ENCODE measurements around the gene BMPR1B.

BMPR1B gene

DNA sequence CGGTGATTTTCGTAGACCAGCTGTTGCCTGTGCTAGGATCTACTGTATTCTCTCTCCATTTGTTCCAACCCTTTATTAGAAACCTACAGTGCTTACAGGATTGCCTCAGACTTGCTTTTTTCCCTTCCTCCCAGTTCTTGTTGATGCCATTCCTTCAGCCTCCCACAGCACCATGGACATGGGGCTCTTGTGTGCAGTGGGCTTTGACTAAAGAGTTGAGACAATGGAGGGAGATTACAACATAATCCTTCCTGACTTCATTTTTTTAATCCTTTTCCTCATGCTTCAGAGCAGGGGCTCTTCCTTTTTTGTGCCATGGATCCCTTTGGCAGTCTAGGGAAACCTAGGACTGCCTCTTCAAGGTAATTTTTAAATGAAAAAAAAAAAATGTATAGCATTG, 92.1 kb downstream of the BMPR1B start:
- no peaks in the 10 kb centered on the region for H3K4me1 ChIP-seq (ENCODE audit: control insufficient read depth, insufficient read depth, low read length, poor library complexity, severe bottlenecking)
- no peaks in the 10 kb centered on the region for H3K9me3 ChIP-seq (ENCODE audit: control insufficient read depth, low read length)
- no peak for DNase-seq
- H3K36me3 ChIP-seq (ENCODE audit: control insufficient read depth, insufficient read depth, low read length), result no peaks in the 10 kb centered on the region
- H3K27ac ChIP-seq (ENCODE audit: insufficient read depth, low read length, poor library complexity, severe bottlenecking), result no peak overlapping the region
- no peak overlapping the region for H3K4me3 ChIP-seq (ENCODE audit: insufficient read depth, low read depth, low read length, poor library complexity, severe bottlenecking)
- H3K27me3 ChIP-seq (replicated peaks; ENCODE audit: control insufficient read depth, insufficient read depth, low read length, poor library complexity, severe bottlenecking), result no peaks in the 10 kb centered on the region

DNA sequence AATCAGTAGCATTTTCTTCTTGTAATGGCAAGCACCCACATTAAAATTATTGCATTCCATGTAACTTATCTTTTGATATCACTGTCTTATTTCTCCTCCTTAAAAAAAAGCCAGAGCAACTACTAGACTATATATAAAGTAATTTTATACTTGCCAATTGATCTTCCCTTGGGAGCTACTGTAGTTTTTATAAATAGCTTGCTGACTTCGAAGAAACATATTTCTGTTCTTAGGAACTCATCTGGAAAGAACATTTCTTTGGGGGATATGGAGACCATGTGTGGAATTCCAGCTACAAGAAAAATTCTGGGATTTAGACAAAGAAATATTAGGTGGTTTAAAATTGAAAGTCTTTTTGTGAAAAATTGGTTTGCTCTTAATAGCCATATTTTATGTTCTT, 94.9 kb downstream of the BMPR1B start:
- no peaks in the 10 kb centered on the region for H3K9me3 ChIP-seq (ENCODE audit: control insufficient read depth, low read length)
- no peaks in the 10 kb centered on the region for H3K36me3 ChIP-seq (ENCODE audit: control insufficient read depth, insufficient read depth, low read length)
- no peak overlapping the region for H3K27ac ChIP-seq (ENCODE audit: insufficient read depth, low read length, poor library complexity, severe bottlenecking)
- H3K4me3 ChIP-seq (ENCODE audit: insufficient read depth, low read depth, low read length, poor library complexity, severe bottlenecking), result no peak overlapping the region
- no peaks in the 10 kb centered on the region for H3K27me3 ChIP-seq (replicated peaks; ENCODE audit: control insufficient read depth, insufficient read depth, low read length, poor library complexity, severe bottlenecking)
- DNase-seq, result no peak
- no peaks in the 10 kb centered on the region for H3K4me1 ChIP-seq (ENCODE audit: control insufficient read depth, insufficient read depth, low read length, poor library complexity, severe bottlenecking)

DNA sequence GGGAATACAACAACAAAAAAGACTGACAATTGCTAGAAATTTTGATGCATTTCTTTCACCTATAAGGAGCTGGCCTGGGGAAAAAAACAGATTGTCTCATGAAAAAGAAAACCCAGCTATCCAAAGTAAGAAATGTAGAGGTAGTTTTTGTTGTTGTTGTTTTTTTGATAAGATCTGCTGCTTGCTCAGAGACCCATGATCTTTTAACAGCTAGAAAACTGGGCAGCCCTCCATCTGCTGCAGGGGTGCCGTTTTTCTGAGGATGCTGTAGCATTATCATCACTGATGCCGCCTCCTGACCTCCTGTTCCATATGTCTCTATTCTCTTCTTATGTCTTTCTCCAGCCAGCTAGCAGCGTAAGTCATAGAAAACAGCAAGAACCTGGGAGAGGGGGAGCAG, 98.3 kb downstream of the BMPR1B start:
- no peaks in the 10 kb centered on the region for H3K36me3 ChIP-seq (ENCODE audit: control insufficient read depth, insufficient read depth, low read length)
- H3K27me3 ChIP-seq (replicated peaks; ENCODE audit: control insufficient read depth, insufficient read depth, low read length, poor library complexity, severe bottlenecking), result no peaks in the 10 kb centered on the region
- no peaks in the 10 kb centered on the region for H3K9me3 ChIP-seq (ENCODE audit: control insufficient read depth, low read length)
- no peak overlapping the region for H3K4me3 ChIP-seq (ENCODE audit: insufficient read depth, low read depth, low read length, poor library complexity, severe bottlenecking)
- H3K4me1 ChIP-seq (ENCODE audit: control insufficient read depth, insufficient read depth, low read length, poor library complexity, severe bottlenecking), result no peaks in the 10 kb centered on the region
- DNase-seq, result no peak
- H3K27ac ChIP-seq (ENCODE audit: insufficient read depth, low read length, poor library complexity, severe bottlenecking), result no peak overlapping the region

DNA sequence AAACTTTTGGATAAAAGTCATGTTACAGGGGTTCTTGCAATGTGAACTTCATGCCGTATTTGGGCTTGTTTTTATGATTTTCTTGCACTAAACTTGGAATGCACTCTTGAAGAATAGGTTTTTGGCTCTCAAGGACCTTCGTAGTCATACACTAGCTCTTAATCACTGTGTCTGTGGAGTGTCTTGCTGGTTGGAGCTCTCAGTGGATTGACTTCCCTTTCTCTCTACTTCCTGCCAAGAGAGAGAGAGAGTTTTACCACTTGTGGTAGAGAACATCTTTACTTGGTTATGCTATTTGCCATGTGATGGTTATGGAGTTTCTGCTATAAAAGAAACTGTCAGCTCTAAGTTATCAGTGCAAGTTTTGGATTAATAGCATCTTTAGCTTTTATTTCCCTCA, 112.4 kb downstream of the BMPR1B start:
- Histone ChIP-seq H3K9me3 (ENCODE audit: control insufficient read depth, low read length) (no peaks in the 10 kb centered on the region), H3K4me3 (ENCODE audit: insufficient read depth, low read depth, low read length, poor library complexity, severe bottlenecking) (no peak overlapping the region), H3K27me3 (replicated peaks; ENCODE audit: control insufficient read depth, insufficient read depth, low read length, poor library complexity, severe bottlenecking) (no peaks in the 10 kb centered on the region), H3K27ac (ENCODE audit: insufficient read depth, low read length, poor library complexity, severe bottlenecking) (no peak overlapping the region), H3K4me1 (ENCODE audit: control insufficient read depth, insufficient read depth, low read length, poor library complexity, severe bottlenecking) (no peaks in the 10 kb centered on the region), H3K36me3 (ENCODE audit: control insufficient read depth, insufficient read depth, low read length) (no peaks in the 10 kb centered on the region)
- DNase-seq, result no peak

DNA sequence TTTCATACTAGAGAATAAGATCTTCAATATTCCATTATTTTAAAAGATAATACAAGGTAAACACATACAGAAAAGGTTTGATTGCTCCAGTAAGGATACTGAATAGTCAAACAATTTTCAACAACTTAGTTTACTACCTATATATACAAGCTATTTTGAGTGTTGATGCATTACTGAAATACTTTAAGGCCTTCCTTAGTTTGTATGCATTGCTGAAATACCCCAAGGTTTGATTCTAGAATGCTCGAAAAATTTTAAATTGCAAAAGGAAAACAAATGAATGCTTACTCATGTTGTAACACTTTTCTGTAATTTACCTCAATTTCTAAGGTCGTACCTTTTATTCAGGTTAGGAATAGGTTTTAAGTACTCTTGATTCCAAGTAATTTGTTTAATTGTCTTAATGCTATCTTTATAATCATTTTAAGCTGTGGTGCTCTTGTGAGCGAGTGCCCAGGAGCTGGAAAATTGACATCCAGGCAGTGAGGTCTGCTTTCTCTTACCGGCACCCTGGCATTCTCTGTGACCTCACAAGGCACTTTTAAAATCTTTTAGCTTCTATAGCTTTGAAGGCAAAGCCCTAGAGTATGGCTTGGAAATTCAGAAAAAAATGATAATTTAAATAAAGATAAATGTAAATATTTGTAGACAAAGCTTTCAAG, 114.0 kb downstream of the BMPR1B start:
- Histone ChIP-seq H3K9me3 (ENCODE audit: control insufficient read depth, low read length) (no peaks in the 10 kb centered on the region), H3K4me3 (ENCODE audit: insufficient read depth, low read depth, low read length, poor library complexity, severe bottlenecking) (no peak overlapping the region), H3K27me3 (replicated peaks; ENCODE audit: control insufficient read depth, insufficient read depth, low read length, poor library complexity, severe bottlenecking) (no peaks in the 10 kb centered on the region), H3K36me3 (ENCODE audit: control insufficient read depth, insufficient read depth, low read length) (no peaks in the 10 kb centered on the region), H3K27ac (ENCODE audit: insufficient read depth, low read length, poor library complexity, severe bottlenecking) (no peak overlapping the region), H3K4me1 (ENCODE audit: control insufficient read depth, insufficient read depth, low read length, poor library complexity, severe bottlenecking) (no peaks in the 10 kb centered on the region)
- DNase-seq, result no peak

DNA sequence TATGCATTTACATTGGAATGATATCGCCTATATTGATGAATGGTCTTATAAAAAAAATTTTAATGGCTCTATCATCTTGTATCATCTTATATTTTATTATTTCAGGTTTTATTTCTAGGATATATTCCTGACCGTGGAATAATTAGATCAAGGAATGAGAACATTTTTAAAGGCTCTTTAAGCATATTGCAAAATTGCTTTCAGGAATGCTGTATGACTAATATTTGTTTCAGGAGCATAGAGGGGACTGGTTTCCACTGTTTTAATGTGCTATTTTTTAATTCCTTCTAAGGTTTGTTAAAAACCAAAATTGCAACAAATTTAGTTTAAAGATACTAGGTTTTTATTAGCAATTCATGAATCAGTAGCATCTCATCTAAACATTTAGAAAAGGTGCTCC, 120.2 kb downstream of the BMPR1B start:
- no peak for DNase-seq
- Histone ChIP-seq H3K36me3 (ENCODE audit: control insufficient read depth, insufficient read depth, low read length) (no peaks in the 10 kb centered on the region), H3K4me3 (ENCODE audit: insufficient read depth, low read depth, low read length, poor library complexity, severe bottlenecking) (no peak overlapping the region), H3K27me3 (replicated peaks; ENCODE audit: control insufficient read depth, insufficient read depth, low read length, poor library complexity, severe bottlenecking) (no peaks in the 10 kb centered on the region), H3K4me1 (ENCODE audit: control insufficient read depth, insufficient read depth, low read length, poor library complexity, severe bottlenecking) (no peaks in the 10 kb centered on the region), H3K9me3 (ENCODE audit: control insufficient read depth, low read length) (no peaks in the 10 kb centered on the region), H3K27ac (ENCODE audit: insufficient read depth, low read length, poor library complexity, severe bottlenecking) (no peak overlapping the region)

DNA sequence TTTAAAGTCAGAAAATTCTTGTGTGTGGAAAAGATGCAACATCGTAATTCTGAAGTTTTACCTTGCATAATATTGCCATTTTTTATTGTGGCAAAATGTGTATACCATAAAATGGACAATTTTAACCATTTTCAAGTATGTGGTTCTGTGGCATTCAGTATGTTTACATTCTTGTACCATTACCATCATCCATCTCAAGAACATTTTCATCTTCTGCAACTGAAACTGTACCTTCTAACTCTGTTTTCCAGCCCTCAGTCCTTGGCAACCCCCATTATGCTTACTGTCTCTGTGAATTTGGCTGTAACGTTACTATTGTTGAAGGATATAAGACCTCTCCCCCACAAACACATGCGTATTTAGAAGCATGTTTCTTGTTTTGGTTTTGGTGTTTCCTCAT, 123.2 kb downstream of the BMPR1B start:
- Histone ChIP-seq H3K27me3 (replicated peaks; ENCODE audit: control insufficient read depth, insufficient read depth, low read length, poor library complexity, severe bottlenecking) (no peaks in the 10 kb centered on the region), H3K27ac (ENCODE audit: insufficient read depth, low read length, poor library complexity, severe bottlenecking) (no peak overlapping the region), H3K4me3 (ENCODE audit: insufficient read depth, low read depth, low read length, poor library complexity, severe bottlenecking) (no peak overlapping the region), H3K36me3 (ENCODE audit: control insufficient read depth, insufficient read depth, low read length) (no peaks in the 10 kb centered on the region), H3K4me1 (ENCODE audit: control insufficient read depth, insufficient read depth, low read length, poor library complexity, severe bottlenecking) (no peaks in the 10 kb centered on the region), H3K9me3 (ENCODE audit: control insufficient read depth, low read length) (no peaks in the 10 kb centered on the region)
- DNase-seq, result no peak

DNA sequence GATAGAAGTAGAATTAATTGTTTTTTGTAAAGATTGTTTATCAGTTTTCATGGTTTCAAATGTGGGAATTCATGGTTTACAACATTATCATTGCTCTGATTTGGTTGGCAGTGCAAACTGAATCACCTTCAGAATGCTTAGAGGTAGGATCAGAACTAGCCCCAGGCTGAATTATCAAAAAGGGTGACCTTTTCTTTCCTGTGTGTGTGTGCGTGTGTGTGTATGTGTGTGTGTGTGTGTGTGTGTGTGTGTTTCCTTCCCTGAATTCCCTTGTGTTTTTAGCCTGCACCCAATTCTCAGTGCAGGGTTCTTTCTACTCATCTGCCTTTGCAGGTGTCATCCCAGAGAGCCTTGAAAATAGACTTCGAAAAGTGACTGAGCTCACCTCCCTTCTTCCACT, 125.0 kb downstream of the BMPR1B start:
- Histone ChIP-seq H3K27ac (ENCODE audit: insufficient read depth, low read length, poor library complexity, severe bottlenecking) (no peak overlapping the region), H3K36me3 (ENCODE audit: control insufficient read depth, insufficient read depth, low read length) (no peaks in the 10 kb centered on the region), H3K9me3 (ENCODE audit: control insufficient read depth, low read length) (no peaks in the 10 kb centered on the region), H3K27me3 (replicated peaks; ENCODE audit: control insufficient read depth, insufficient read depth, low read length, poor library complexity, severe bottlenecking) (no peaks in the 10 kb centered on the region), H3K4me3 (ENCODE audit: insufficient read depth, low read depth, low read length, poor library complexity, severe bottlenecking) (no peak overlapping the region), H3K4me1 (ENCODE audit: control insufficient read depth, insufficient read depth, low read length, poor library complexity, severe bottlenecking) (no peaks in the 10 kb centered on the region)
- DNase-seq, result no peak

DNA sequence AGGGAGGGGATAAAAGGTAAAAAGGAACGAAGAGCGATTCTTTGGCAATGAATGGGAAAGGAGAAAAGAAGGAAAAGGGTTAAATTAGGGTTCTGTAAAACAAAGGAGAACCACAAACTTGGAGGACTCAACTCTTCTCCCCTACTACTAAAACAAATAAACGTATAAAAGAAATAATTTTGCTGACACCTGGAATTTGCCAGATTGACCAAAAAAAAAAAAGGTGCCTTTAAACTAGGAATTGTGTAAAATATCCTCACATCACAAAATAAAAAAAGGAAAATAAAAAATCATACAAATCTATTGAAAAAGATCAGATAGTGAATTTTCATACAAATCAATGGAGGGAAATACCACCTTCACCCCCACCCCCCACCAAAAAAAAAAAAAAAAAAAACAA, 129.3 kb downstream of the BMPR1B start:
- no peak overlapping the region for H3K4me3 ChIP-seq (ENCODE audit: insufficient read depth, low read depth, low read length, poor library complexity, severe bottlenecking)
- no peaks in the 10 kb centered on the region for H3K27me3 ChIP-seq (replicated peaks; ENCODE audit: control insufficient read depth, insufficient read depth, low read length, poor library complexity, severe bottlenecking)
- no peak for DNase-seq
- H3K27ac ChIP-seq (ENCODE audit: insufficient read depth, low read length, poor library complexity, severe bottlenecking), result no peak overlapping the region
- H3K9me3 ChIP-seq (ENCODE audit: control insufficient read depth, low read length), result no peaks in the 10 kb centered on the region
- no peaks in the 10 kb centered on the region for H3K36me3 ChIP-seq (ENCODE audit: control insufficient read depth, insufficient read depth, low read length)
- H3K4me1 ChIP-seq (ENCODE audit: control insufficient read depth, insufficient read depth, low read length, poor library complexity, severe bottlenecking), result no peaks in the 10 kb centered on the region

DNA sequence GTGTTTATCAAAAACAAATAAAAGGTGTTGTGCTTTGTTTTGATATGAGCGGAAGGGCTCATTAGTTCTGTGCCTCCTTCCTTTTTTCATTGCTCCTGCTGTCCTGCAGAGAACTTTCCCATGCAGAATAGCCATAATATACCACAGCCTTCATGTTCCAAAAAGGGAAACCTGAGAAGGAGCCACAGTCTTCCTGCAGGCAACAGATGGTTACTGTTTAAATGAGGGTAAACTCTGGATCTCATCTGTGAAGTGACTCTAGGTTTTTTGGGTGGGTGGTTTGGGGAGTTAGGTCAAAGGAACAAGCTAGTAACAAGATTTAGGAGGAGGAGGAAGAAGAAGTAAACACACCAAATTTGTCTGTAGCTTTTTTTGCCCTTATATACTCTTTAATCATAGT, 131.8 kb downstream of the BMPR1B start:
- Histone ChIP-seq H3K4me1 (ENCODE audit: control insufficient read depth, insufficient read depth, low read length, poor library complexity, severe bottlenecking) (no peaks in the 10 kb centered on the region), H3K27ac (ENCODE audit: insufficient read depth, low read length, poor library complexity, severe bottlenecking) (no peak overlapping the region), H3K27me3 (replicated peaks; ENCODE audit: control insufficient read depth, insufficient read depth, low read length, poor library complexity, severe bottlenecking) (no peaks in the 10 kb centered on the region), H3K36me3 (ENCODE audit: control insufficient read depth, insufficient read depth, low read length) (no peaks in the 10 kb centered on the region), H3K4me3 (ENCODE audit: insufficient read depth, low read depth, low read length, poor library complexity, severe bottlenecking) (no peak overlapping the region), H3K9me3 (ENCODE audit: control insufficient read depth, low read length) (no peaks in the 10 kb centered on the region)
- DNase-seq, result no peak
